IPS-18a (cell line): ENCODE results near the gene MED9.
"Not testable (repeated sequence)": the region's sequence is repeated elsewhere in the genome, so short reads cannot be mapped to it uniquely, and the experiment has no call there.

Experiments
- H3K27ac ChIP-seq: one replicate; pipeline ENCODE4 v1.5.1; 2013; ENCODE audit warnings: low read length
- H3K27me3 ChIP-seq: one replicate; pipeline ENCODE4 v1.6.1; 2013; ENCODE audit warnings: mild to moderate bottlenecking, low read length; ENCODE audit not compliant: control insufficient read depth, insufficient read depth
- H3K36me3 ChIP-seq: one replicate; pipeline ENCODE4 v1.6.1; 2013; ENCODE audit warnings: low read depth, low read length; ENCODE audit not compliant: control insufficient read depth
- H3K4me1 ChIP-seq: one replicate; pipeline ENCODE4 v1.6.1; 2013; ENCODE audit warnings: low read depth, low read length; ENCODE audit not compliant: control insufficient read depth
- H3K4me3 ChIP-seq: one replicate; pipeline ENCODE4 v1.5.1; 2013; ENCODE audit warnings: low read length
- H3K9ac ChIP-seq: one replicate; pipeline ENCODE4 v1.6.1; 2013; ENCODE audit warnings: mild to moderate bottlenecking, low read length, moderate library complexity
- H3K9me3 ChIP-seq: one replicate; pipeline ENCODE4 v1.6.1; 2013; ENCODE audit warnings: low read depth, low read length; ENCODE audit not compliant: control insufficient read depth

MED9 gene

DNA sequence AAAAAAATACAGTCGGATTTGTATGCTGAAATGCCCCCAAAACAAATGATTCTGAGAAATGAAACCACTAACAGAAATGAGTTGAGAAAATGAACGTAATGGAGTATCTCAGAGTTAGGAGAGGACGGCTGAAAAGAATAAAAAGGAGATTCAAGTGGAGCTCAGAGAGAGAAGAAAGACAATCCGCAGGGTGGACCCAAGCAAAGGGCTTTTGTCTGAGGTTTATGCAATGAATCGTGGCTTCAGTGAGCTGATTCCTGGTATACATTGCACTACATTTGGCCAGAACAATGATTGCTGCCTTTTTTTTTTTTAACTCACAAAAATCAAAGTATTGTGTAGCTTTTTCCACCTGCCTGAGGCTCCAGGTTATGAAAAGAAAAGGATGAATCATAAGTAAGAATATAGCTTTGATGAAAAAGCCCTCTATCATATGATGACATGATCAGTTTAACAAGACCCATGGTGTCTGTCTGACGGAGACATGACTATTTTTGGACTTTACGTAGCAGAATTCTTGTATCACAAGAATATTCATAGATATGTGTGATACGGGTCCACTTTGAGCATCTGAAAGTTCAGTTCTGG, 4.4 kb upstream of the MED9 start:
- no peaks in the 10 kb centered on the region for H3K36me3 ChIP-seq
- H3K9ac ChIP-seq = no peak overlapping the region
- no peaks in the 10 kb centered on the region for H3K27me3 ChIP-seq
- no peak overlapping the region for H3K27ac ChIP-seq
- H3K9me3 ChIP-seq = no peaks in the 10 kb centered on the region
- no peaks in the 10 kb centered on the region for H3K4me1 ChIP-seq
- no peak overlapping the region for H3K4me3 ChIP-seq

GRCh38 chr17:17474341-17474740, 2.5 kb upstream of the MED9 start:
- H3K36me3 ChIP-seq = no peaks in the 10 kb centered on the region
- peaks cover 10% of the 10 kb centered on the region for H3K4me1 ChIP-seq
- H3K27me3 ChIP-seq = no peaks in the 10 kb centered on the region
- no peaks in the 10 kb centered on the region for H3K9me3 ChIP-seq
- no peak overlapping the region for H3K27ac ChIP-seq
- H3K4me3 ChIP-seq = no peak overlapping the region
- H3K9ac ChIP-seq = no peak overlapping the region

DNA sequence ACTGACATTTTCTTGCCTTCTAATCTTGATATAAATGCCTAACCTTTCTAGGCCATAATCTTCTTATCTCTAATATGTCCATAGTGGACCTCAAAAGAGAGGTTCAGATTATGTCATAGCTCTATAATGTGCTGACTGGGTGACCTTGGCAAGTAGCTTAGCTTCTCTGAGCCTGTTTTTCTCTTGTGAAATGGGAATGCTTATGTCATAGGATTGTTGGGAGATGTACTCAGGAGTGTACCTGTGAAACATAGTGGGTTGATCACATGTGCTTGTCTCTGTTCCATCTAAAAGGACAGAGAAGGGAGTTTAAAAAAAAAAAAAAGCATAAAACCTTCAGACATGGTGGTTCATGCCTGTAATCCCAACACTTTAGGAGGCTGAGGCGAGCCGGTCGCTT, 2.4 kb downstream of the MED9 start:
- Histone ChIP-seq H3K4me1 (peaks cover 10% of the 10 kb centered on the region), H3K9me3 (no peaks in the 10 kb centered on the region), H3K4me3 (no peak overlapping the region), H3K9ac (no peak overlapping the region), H3K27me3 (no peaks in the 10 kb centered on the region), H3K36me3 (peaks cover 4% of the 10 kb centered on the region), H3K27ac (no peak overlapping the region)

- Histone ChIP-seq H3K4me3 (no peak overlapping the region), H3K9ac (no peak overlapping the region), H3K36me3 (peaks cover 4% of the 10 kb centered on the region), H3K4me1 (peaks cover 10% of the 10 kb centered on the region), H3K9me3 (no peaks in the 10 kb centered on the region), H3K27ac (no peak overlapping the region), H3K27me3 (no peaks in the 10 kb centered on the region)
Observed at GRCh38 chr17:17480593-17481148, 3.9 kb downstream of the MED9 start.

DNA sequence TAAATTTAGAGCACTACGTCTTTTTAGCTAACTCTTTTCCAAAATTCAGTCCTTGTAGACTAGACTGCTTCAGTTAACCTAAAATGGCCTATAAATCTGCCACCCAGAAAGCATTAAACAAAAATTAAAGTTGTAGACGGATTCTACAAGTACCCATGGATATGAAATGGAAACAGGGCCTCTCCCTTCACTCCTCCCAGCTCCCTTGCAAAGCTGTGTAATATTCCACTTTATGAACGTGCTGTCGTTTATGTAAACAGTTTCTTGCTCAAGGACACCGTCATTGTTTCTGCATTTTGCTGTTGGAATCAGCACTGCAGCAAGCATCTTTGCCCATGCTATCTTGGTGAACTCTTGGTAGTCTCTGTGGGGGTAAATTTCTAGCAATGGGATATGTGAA, 5.1 kb downstream of the MED9 start:
- H3K4me1 ChIP-seq = peaks cover 10% of the 10 kb centered on the region
- H3K27me3 ChIP-seq = no peaks in the 10 kb centered on the region
- no peaks in the 10 kb centered on the region for H3K9me3 ChIP-seq
- no peak overlapping the region for H3K27ac ChIP-seq
- peaks cover 4% of the 10 kb centered on the region for H3K36me3 ChIP-seq
- H3K9ac ChIP-seq = no peak overlapping the region
- no peak overlapping the region for H3K4me3 ChIP-seq

GRCh38 chr17:17484451-17484899, 7.7 kb downstream of the MED9 start:
- Histone ChIP-seq H3K27ac (no peak overlapping the region), H3K36me3 (peaks cover 13% of the 10 kb centered on the region), H3K9me3 (no peaks in the 10 kb centered on the region), H3K4me3 (no peak overlapping the region), H3K4me1 (no peaks in the 10 kb centered on the region), H3K9ac (no peak overlapping the region), H3K27me3 (no peaks in the 10 kb centered on the region)

DNA sequence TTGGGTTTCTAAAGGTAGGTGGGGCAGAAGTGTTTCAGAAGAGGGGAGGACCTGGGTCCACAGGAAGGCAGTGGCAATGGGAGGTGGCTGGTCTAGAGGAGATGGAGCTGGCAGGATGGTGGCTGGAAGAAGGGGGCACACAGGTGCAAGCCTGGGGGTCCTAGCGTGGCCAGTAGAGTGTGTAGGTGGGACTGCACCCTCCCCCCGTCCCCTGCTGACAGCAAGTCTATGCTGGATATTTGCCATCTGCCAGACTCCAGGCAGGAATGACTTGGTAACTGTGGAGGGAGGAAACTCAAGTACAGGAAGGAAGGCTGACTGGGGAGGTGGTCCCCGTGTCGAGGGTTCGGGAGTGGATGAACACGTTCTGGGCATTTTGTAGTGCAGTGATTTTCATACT, 8.6 kb downstream of the MED9 start:
- Histone ChIP-seq H3K4me3 (no peak overlapping the region), H3K36me3 (peaks cover 13% of the 10 kb centered on the region), H3K9ac (no peak overlapping the region), H3K27ac (no peak overlapping the region), H3K9me3 (no peaks in the 10 kb centered on the region), H3K4me1 (no peaks in the 10 kb centered on the region), H3K27me3 (no peaks in the 10 kb centered on the region)

- H3K36me3 ChIP-seq = peaks cover 17% of the 10 kb centered on the region
- not testable (repeated sequence) for H3K27ac ChIP-seq, H3K4me3 ChIP-seq, H3K9me3 ChIP-seq, H3K27me3 ChIP-seq, H3K9ac ChIP-seq, H3K4me1 ChIP-seq
Observed at GRCh38 chr17:17486416-17486815, 9.6 kb downstream of the MED9 start.

DNA sequence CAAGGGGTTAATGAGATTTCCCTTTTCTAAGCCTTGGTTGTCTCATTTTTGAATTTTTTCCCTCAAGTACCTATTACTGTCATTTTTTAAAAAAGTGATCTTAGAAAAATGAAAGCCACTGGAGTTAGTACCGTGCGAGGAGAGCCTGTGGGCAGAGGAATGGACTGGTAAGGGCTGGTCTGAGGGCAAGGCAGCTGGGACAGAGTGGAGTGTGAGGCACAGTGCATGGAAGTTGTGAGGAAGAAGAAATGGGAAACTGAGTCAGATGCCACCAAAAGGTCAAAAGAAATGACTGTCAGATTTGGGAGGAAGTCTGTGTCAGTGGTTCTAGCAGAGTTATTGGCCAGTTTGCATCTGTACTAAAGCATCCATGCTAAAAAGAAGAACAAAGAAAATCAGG, 11.2 kb downstream of the MED9 start:
- Histone ChIP-seq H3K36me3 (peaks cover 18% of the 10 kb centered on the region), H3K27me3 (no peaks in the 10 kb centered on the region), H3K4me1 (peaks cover 3% of the 10 kb centered on the region), H3K9me3 (no peaks in the 10 kb centered on the region), H3K4me3 (no peak overlapping the region), H3K27ac (no peak overlapping the region), H3K9ac (no peak overlapping the region)

DNA sequence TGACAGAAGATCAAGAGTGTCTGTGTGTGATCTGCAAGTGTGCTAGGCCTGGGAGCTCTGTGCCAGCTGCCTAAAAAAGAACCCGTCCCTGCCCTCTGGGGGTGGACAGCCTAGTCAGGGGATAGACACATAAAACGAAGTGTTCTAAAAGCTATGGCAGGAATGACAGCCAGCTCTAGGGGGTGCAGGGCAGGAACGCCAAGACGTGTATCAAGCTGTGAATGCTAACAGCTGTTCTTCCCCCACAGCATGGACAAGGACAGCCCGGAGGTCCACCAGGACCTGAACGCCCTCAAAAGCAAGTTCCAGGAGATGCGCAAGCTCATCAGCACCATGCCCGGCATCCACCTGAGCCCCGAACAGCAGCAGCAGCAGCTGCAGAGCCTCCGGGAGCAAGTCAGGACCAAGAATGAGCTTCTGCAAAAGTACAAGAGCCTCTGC, 14.3 kb downstream of the MED9 start:
- peaks cover 13% of the 10 kb centered on the region for H3K4me1 ChIP-seq
- H3K36me3 ChIP-seq = peaks cover 18% of the 10 kb centered on the region
- H3K27me3 ChIP-seq = peaks cover 29% of the 10 kb centered on the region
- H3K4me3 ChIP-seq = no peak overlapping the region
- no peak overlapping the region for H3K27ac ChIP-seq
- no peaks in the 10 kb centered on the region for H3K9me3 ChIP-seq
- no peak overlapping the region for H3K9ac ChIP-seq

GRCh38 chr17:17491546-17491988, 14.8 kb downstream of the MED9 start:
- no peak overlapping the region for H3K4me3 ChIP-seq
- H3K9ac ChIP-seq = no peak overlapping the region
- no peak overlapping the region for H3K27ac ChIP-seq
- H3K4me1 ChIP-seq = peaks cover 13% of the 10 kb centered on the region
- H3K27me3 ChIP-seq = peaks cover 30% of the 10 kb centered on the region
- H3K9me3 ChIP-seq = no peaks in the 10 kb centered on the region
- H3K36me3 ChIP-seq = peaks cover 18% of the 10 kb centered on the region

GRCh38 chr17:17492085-17492484, 15.3 kb downstream of the MED9 start:
- peaks cover 18% of the 10 kb centered on the region for H3K36me3 ChIP-seq
- H3K9ac ChIP-seq = no peak overlapping the region
- no peak overlapping the region for H3K4me3 ChIP-seq
- H3K27ac ChIP-seq = no peak overlapping the region
- H3K27me3 ChIP-seq = peaks cover 30% of the 10 kb centered on the region
- H3K4me1 ChIP-seq = peaks cover 13% of the 10 kb centered on the region
- no peaks in the 10 kb centered on the region for H3K9me3 ChIP-seq
